ENCODE measurements around the gene LAMA2. TPM values are rescaled to one million over a fixed set of nuclear protein-coding genes. Genes with fewer than 3 reads are reported as not detected.

The LAMA2 gene
- total RNA-seq, 1 experiment from 2014 or later = 8.2 TPM

DNA sequence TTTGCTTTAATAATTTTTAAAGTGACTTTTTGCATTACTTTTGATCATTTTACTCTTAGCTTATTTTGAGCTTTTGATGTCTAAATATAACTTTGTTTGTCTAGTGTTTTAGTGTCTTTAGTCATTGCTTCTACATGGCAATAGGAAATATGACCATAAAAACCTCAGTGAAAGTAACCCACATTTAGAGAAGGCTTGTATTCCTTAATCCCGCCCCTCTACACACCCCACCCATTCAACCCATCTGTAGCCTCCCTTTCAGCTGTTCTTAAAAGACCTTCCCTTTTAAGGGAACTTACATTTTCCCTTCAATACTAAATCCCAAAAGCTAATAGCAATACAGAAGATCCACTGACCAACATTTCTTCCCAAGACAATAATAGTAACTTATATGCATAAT is 225.4 kb downstream of the LAMA2 start:
- DNase-seq (ENCODE audit: low read depth, low spot score) (no peak), ATAC-seq (no peak)
- intact Hi-C loops (cut with micrococcal nuclease) = no loop called here
- H4K20me1 ChIP-seq (ENCODE audit: insufficient read depth) = no peaks in the 10 kb centered on the region
- no peaks in the 10 kb centered on the region for H3K36me3 ChIP-seq (ENCODE audit: control insufficient read depth in 1 of 2, insufficient read depth in 2 of 2, low read length in 2 of 2)
- H3K9me3 ChIP-seq (ENCODE audit: control insufficient read depth in 1 of 2, insufficient read depth in 1 of 2, low read depth in 1 of 2, low read length in 2 of 2) = no peaks in the 10 kb centered on the region
- H3K79me2 ChIP-seq (ENCODE audit: insufficient read depth, low read length) = no peaks in the 10 kb centered on the region
- ChIA-PET POLR2A (no interaction called here), RAD21 (ENCODE audit: low non-redundant PET in 1 of 2, low total read pairs in 2 of 2, uncharacterized antibody in 2 of 2, unreplicated experiment in 2 of 2) (no interaction called here), CTCF (no interaction called here)
- no peak overlapping the region for H3K9ac ChIP-seq (ENCODE audit: low read length)
- H3K27me3 ChIP-seq (ENCODE audit: insufficient read depth, low read length) = no peaks in the 10 kb centered on the region
- H3K4me1 ChIP-seq (ENCODE audit: control insufficient read depth in 1 of 2, insufficient read depth in 2 of 2, low read length in 2 of 2) = no peaks in the 10 kb centered on the region
- no peak overlapping the region for H3K4me3 ChIP-seq (replicated peaks in 1 of 2; ENCODE audit: low read depth in 1 of 2, low read length in 2 of 2)
- H2AFZ ChIP-seq (ENCODE audit: low read depth, low read length, poor library complexity, severe bottlenecking) = peak overlapping the region; percentile 24
- no peak overlapping the region for H3K27ac ChIP-seq (ENCODE audit: low read depth, low read length)
- no peaks in the 10 kb centered on the region for H3K9me2 ChIP-seq (ENCODE audit: insufficient read depth)
- TF ChIP-seq, protein P1, sequence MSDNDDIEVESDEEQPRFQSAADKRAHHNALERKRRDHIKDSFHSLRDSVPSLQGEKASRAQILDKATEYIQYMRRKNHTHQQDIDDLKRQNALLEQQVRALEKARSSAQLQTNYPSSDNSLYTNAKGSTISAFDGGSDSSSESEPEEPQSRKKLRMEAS (IDR thresholded peaks at IDR 0.05) = no peak
- no peak overlapping the region for H3K4me2 ChIP-seq (ENCODE audit: low read length)
- BruUV-seq (replicated peaks) = no TSS peak

DNA sequence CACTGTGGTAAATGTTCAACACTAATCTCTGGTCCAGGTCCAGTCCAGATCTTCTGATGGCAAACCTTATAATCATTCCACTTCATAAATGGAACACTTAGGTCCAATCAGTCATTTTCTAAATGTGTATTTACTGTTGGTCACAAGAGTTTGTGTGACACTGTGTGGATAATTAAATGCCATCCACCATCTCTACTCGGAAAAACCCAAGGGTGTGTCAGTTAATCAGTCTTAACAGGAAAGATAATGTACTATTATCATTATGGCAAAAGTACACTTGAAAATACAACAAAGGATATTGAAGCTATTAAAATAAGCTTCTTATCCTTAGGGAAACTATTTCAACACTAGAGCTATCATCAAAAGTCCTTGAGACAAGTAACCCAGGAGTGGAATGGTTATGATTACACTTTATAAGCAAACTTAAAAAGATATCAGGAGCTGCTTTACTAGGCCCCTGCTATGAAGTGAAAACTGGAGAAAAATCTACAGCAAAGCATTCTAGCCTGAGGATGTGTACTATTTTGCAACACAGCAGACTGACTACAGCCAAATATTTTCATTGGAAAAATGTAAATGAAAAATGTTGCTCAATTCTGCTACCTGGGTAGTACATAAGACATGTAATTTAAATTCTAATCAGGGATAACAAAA is 227.9 kb downstream of the LAMA2 start:
- no peaks in the 10 kb centered on the region for H3K4me1 ChIP-seq (ENCODE audit: control insufficient read depth in 1 of 2, insufficient read depth in 2 of 2, low read length in 2 of 2)
- H3K36me3 ChIP-seq (ENCODE audit: control insufficient read depth in 1 of 2, insufficient read depth in 2 of 2, low read length in 2 of 2) = no peaks in the 10 kb centered on the region
- no peaks in the 10 kb centered on the region for H3K27me3 ChIP-seq (ENCODE audit: insufficient read depth, low read length)
- H3K27ac ChIP-seq (ENCODE audit: low read depth, low read length) = no peak overlapping the region
- ATAC-seq (no peak), DNase-seq (ENCODE audit: low read depth, low spot score) (no peak)
- H3K9me3 ChIP-seq (ENCODE audit: control insufficient read depth in 1 of 2, insufficient read depth in 1 of 2, low read depth in 1 of 2, low read length in 2 of 2) = no peaks in the 10 kb centered on the region
- ChIA-PET CTCF (no interaction called here), POLR2A (no interaction called here), RAD21 (ENCODE audit: low non-redundant PET in 1 of 2, low total read pairs in 2 of 2, uncharacterized antibody in 2 of 2, unreplicated experiment in 2 of 2) (no interaction called here)
- no peaks in the 10 kb centered on the region for H3K9me2 ChIP-seq (ENCODE audit: insufficient read depth)
- intact Hi-C loops (cut with micrococcal nuclease) = no loop called here
- no peaks in the 10 kb centered on the region for H3K79me2 ChIP-seq (ENCODE audit: insufficient read depth, low read length)
- no TSS peak for BruUV-seq (replicated peaks)
- no peaks in the 10 kb centered on the region for H4K20me1 ChIP-seq (ENCODE audit: insufficient read depth)
- H3K4me2 ChIP-seq (ENCODE audit: low read length) = no peak overlapping the region
- TF ChIP-seq ELF1 (IDR thresholded peaks at IDR 0.05; ENCODE audit: borderline replicate concordance, low read depth) = no peak
- no peak for TF ChIP-seq ZFX (IDR thresholded peaks at IDR 0.05)
- no peak overlapping the region for H2AFZ ChIP-seq (ENCODE audit: low read depth, low read length, poor library complexity, severe bottlenecking)
- no peak overlapping the region for H3K9ac ChIP-seq (ENCODE audit: low read length)
- H3K4me3 ChIP-seq (replicated peaks in 1 of 2; ENCODE audit: low read depth in 1 of 2, low read length in 2 of 2) = no peak overlapping the region
